ENCODE measurements around the gene SEC22B.
"Not testable (repeated sequence)": the region's sequence is repeated elsewhere in the genome, so short reads cannot be mapped to it uniquely, and the experiment has no call there.

DNA sequence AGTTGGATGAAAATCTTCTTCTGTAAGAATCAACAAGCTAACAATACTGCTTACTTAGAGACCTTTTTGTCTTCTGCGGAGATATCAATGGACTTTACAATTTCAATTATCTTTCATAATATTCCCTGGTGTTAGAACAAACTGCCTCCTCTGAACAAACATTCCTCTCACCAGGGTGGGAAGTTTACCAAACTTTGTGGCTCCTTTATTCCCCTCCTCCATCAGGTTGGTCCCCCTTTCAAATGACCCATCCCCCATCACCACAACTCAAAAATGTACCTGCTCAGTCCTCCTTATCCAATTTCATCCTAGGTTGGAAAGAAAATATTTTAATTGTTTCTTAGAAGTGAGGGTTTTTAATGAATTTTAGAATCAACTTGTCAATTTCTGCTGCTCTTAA is 40.2 kb downstream of the SEC22B start:
- TF ChIP-seq ZFP3 (CRISPR knock-in tag; IDR thresholded peaks at IDR 0.05); CSDC2 (CRISPR knock-in tag; IDR thresholded peaks at IDR 0.05); RARB (CRISPR knock-in tag; IDR thresholded peaks at IDR 0.05); TOX (CRISPR knock-in tag; IDR thresholded peaks at IDR 0.05; ENCODE audit: borderline replicate concordance); OSR1 (CRISPR knock-in tag; IDR thresholded peaks at IDR 0.05); ZFP30 (CRISPR knock-in tag; IDR thresholded peaks at IDR 0.05); PPARA (CRISPR knock-in tag; IDR thresholded peaks at IDR 0.05; ENCODE audit: borderline replicate concordance); ZC3H10 (CRISPR knock-in tag; IDR thresholded peaks at IDR 0.05); BACH2 (CRISPR knock-in tag; IDR thresholded peaks at IDR 0.05; ENCODE audit: borderline replicate concordance); ARNTL (CRISPR knock-in tag; IDR thresholded peaks at IDR 0.05; ENCODE audit: borderline replicate concordance, low read depth); ZNF70 (CRISPR knock-in tag; IDR thresholded peaks at IDR 0.05); ZNF565 (CRISPR knock-in tag; conservative IDR thresholded peaks at IDR 0.05; ENCODE audit: low read depth): not testable (repeated sequence)
- TF ChIP-seq, protein P1, sequence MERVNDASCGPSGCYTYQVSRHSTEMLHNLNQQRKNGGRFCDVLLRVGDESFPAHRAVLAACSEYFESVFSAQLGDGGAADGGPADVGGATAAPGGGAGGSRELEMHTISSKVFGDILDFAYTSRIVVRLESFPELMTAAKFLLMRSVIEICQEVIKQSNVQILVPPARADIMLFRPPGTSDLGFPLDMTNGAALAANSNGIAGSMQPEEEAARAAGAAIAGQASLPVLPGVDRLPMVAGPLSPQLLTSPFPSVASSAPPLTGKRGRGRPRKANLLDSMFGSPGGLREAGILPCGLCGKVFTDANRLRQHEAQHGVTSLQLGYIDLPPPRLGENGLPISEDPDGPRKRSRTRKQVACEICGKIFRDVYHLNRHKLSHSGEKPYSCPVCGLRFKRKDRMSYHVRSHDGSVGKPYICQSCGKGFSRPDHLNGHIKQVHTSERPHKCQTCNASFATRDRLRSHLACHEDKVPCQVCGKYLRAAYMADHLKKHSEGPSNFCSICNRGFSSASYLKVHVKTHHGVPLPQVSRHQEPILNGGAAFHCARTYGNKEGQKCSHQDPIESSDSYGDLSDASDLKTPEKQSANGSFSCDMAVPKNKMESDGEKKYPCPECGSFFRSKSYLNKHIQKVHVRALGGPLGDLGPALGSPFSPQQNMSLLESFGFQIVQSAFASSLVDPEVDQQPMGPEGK (CRISPR knock-in tag; IDR thresholded peaks at IDR 0.05; ENCODE audit: borderline replicate concordance), result not testable (repeated sequence)
- TF ChIP-seq, protein P2, sequence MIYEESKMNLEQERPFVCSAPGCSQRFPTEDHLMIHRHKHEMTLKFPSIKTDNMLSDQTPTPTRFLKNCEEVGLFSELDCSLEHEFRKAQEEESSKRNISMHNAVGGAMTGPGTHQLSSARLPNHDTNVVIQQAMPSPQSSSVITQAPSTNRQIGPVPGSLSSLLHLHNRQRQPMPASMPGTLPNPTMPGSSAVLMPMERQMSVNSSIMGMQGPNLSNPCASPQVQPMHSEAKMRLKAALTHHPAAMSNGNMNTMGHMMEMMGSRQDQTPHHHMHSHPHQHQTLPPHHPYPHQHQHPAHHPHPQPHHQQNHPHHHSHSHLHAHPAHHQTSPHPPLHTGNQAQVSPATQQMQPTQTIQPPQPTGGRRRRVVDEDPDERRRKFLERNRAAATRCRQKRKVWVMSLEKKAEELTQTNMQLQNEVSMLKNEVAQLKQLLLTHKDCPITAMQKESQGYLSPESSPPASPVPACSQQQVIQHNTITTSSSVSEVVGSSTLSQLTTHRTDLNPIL (CRISPR knock-in tag; IDR thresholded peaks at IDR 0.05; ENCODE audit: low read depth), result not testable (repeated sequence)

Measured in SK-N-SH treated with all-trans-retinoic acid at 6 μM for 48 hours (cell line).